GM13977 (cell line): ENCODE results near the gene SMIM43.
A peak's percentile ranks its signal among the peaks of the same experiment; 100 is the strongest.

Source experiments
- DNase-seq: peaks from one replicate; pipeline ENCODE4 v3.0.0; 2012; ENCODE audit warnings: low spot score
- CTCF ChIP-seq: IDR thresholded peaks from 2 replicates; pipeline ENCODE4 v1.5.1; 2012; ENCODE audit warnings: mild to moderate bottlenecking, control low read depth; ENCODE audit not compliant: insufficient read depth; ENCODE audit errors: extremely low read depth, missing control alignments
- in situ Hi-C: fragments of 300-500 bp; cut with MboI; formaldehyde crosslinking; loops from one replicate; pipeline ENCODE4 v1.12.0; 2022; ENCODE audit warnings: low sequenced_read_pairs, low pct_unique_long_range_greater_than_20kb, mixed read lengths, inconsistent platforms; ENCODE audit not compliant: unreplicated experiment

SMIM43 gene

GRCh38 chr4:121717680-121718237, 47.2 kb downstream of the SMIM43 start:
- DNase-seq: no peak
- TF ChIP-seq CTCF: no peak
- in situ Hi-C loops: no loop called here

GRCh38 chr4:121714548-121714947, 50.4 kb downstream of the SMIM43 start:
- in situ Hi-C loops: no loop called here
- no peak for TF ChIP-seq CTCF
- DNase-seq: no peak

GRCh38 chr4:121712783-121713182, 52.2 kb downstream of the SMIM43 start:
- in situ Hi-C loops: no loop called here
- no peak for TF ChIP-seq CTCF
- DNase-seq: no peak

- DNase-seq: no peak
- in situ Hi-C loops: no loop called here
- TF ChIP-seq CTCF: no peak
These were observed 52.8 kb downstream of the SMIM43 start for GRCh38 chr4:121712001-121712651.

GRCh38 chr4:121711263-121712000, 53.5 kb downstream of the SMIM43 start:
- peak; percentile 44 for DNase-seq
- in situ Hi-C loops: no loop called here

More at GRCh38 chr4:121711263-121712000, 53.5 kb downstream of the SMIM43 start:
- no peak for TF ChIP-seq CTCF
